ENCODE results near the gene CMTM2.
"Not testable (repeated sequence)": the region's sequence is repeated elsewhere in the genome, so short reads cannot be mapped to it uniquely, and the experiment has no call there.

The CMTM2 gene

GRCh38 chr16:66630561-66631260, 51.4 kb downstream of the CMTM2 start:
- not testable (repeated sequence) for DNase-seq (ENCODE audit: low spot score)

GRCh38 chr16:66631558-66631957, 52.3 kb downstream of the CMTM2 start:
- not testable (repeated sequence) for DNase-seq (ENCODE audit: low spot score)

GRCh38 chr16:66634527-66635196, 55.4 kb downstream of the CMTM2 start:
- DNase-seq (ENCODE audit: low spot score) = no peak

GRCh38 chr16:66635406-66635805, 56.1 kb downstream of the CMTM2 start:
- DNase-seq (ENCODE audit: low spot score) = no peak

GRCh38 chr16:66636199-66636598, 56.9 kb downstream of the CMTM2 start:
- DNase-seq (ENCODE audit: low spot score) = no peak

GRCh38 chr16:66637806-66638205, 58.5 kb downstream of the CMTM2 start:
- no peak for DNase-seq (ENCODE audit: low spot score)

All from germinal center (tissue), 1 donor.